Upper lobe of left lung (tissue), 6 donors: ENCODE measurements around the gene KIRREL3. TPM values are rescaled to one million over a fixed set of nuclear protein-coding genes. Genes with fewer than 3 reads are reported as not detected.

Experiments
- ATAC-seq, 2 donors: fragments of 200-7000 bp; cut with Tn5 transposase; one replicate each; pipeline ENCODE4 v1.9.1; 2022; ENCODE audit warnings: mild to moderate bottlenecking in 2 of 2, moderate library complexity in 2 of 2; ENCODE audit not compliant: low FRiP score in 2 of 2
- DNase-seq, 2 donors: peaks; one replicate each; pipeline ENCODE4 v3.0.0-alpha.2; 2019 to 2020
- H3K27ac ChIP-seq, 4 donors: fragments of 200-600 bp; sonication (generic); one replicate each; pipeline ENCODE4 v1.5.1; 2016 to 2019
- H3K27me3 ChIP-seq, 4 donors: fragments of 200-600 bp; sonication (generic); one replicate each; pipeline ENCODE4 v1.5.1; 2017 to 2019
- H3K36me3 ChIP-seq, 4 donors: fragments of 200-600 bp; sonication (generic); one replicate each; pipeline ENCODE4 v1.5.1; 2016 to 2019
- H3K4me1 ChIP-seq, 4 donors: fragments of 200-600 bp; sonication (generic); one replicate each; pipeline ENCODE4 v1.5.1; 2018 to 2019
- H3K4me3 ChIP-seq, 4 donors: fragments of 200-600 bp; sonication (generic); one replicate each; pipeline ENCODE4 v1.5.1; 2017 to 2019; ENCODE audit warnings: mild to moderate bottlenecking in 2 of 4, moderate library complexity in 1 of 4
- H3K9me3 ChIP-seq, 4 donors: fragments of 200-600 bp; sonication (generic); one replicate each; pipeline ENCODE4 v1.5.1; 2018 to 2019
- EP300 ChIP-seq, 4 donors: sonication (generic); formaldehyde crosslinking; IDR thresholded peaks; one replicate each; pipeline ENCODE4 v1.5.1; 2017; ENCODE audit warnings: antibody characterized with exemption in 4 of 4, control low read depth in 2 of 4
- POLR2A ChIP-seq, 4 donors: fragments of 450-650 bp; IDR thresholded peaks; one replicate each; pipeline ENCODE4 v1.5.1; 2016 to 2017; ENCODE audit warnings: antibody characterized with exemption in 4 of 4, mild to moderate bottlenecking in 2 of 4
- POLR2AphosphoS5 ChIP-seq, 2 donors: sonication (generic); formaldehyde crosslinking; IDR thresholded peaks; one replicate each; pipeline ENCODE4 v1.5.1; 2017; ENCODE audit warnings: antibody characterized with exemption in 2 of 2
- WGBS, 2 donors: methylation state at CpG; one replicate each; pipeline ENCODE4 v1.1.5; 2017 to 2018; 5-methylcytosine and 5-hydroxymethylcytosine counted together
- total RNA-seq, 6 donors: library from RNA; depleted of rRNA in 4 of 6; stranded (reverse); fragments of >200 nt in 4 of 6; gene quantifications; one replicate each; pipeline versions ENCODE4 v1.1.0 to v1.2.1, GENCODE V29; 2016 to 2021
- TF ChIP-seq, protein P1 (sequence below), 6 experiments: fragments of 450-650 bp in 4 of 6; fragments of 200-600 bp in 2 of 6; sonication (generic) in 2 of 6; IDR thresholded peaks; one replicate each; pipeline ENCODE4 v1.5.1; 2016 to 2019; ENCODE audit warnings: antibody characterized with exemption in 6 of 6
- donor health status: DM: no; HTN: no; CAD: no; lungs with moderate emphysema.
- donor health status: DM: no; HTN: yes; CAD: no; lungs with severe emphysema.

Gene KIRREL3
- under 1 TPM in 2 of 6 donors, not detected in 4; 0.22 to 0.24 TPM for total RNA-seq

DNA sequence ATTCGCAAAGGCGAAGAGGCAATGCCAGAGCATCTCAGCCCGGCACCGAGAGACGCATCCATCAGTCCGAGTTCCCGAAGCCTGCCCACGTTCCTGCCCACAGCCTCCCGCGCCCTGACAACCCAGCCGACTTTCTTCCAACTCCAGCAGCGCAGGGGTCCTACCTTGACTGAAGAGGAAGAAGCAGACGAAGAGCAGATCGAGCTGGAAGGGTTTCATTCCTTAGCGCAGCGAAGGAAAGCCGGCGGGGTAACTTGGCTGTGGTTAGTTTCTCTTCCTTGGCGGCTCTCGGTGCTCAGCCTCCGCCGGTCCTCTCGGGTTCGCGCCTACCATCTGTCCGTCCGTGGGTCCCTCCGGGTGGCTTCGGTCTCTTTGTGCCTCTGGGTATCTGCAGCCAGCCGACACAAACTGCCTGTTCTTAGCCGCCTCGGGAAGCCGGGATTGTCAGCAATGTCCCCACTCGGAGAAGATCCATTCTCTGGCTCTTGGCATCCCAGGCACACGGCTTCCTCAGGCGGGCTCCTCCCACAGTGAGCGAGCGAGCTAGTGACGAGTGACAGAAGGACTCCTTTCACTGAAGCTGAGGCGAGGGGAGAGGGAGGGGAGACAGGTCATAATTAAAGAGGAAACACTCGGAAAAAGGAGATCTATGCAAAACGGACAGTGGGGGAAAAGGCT, at the start of gene KIRREL3:
Gene KIRREL3 (minus strand): TSS at position 480 of the 678 bp plus-strand sequence.
- Histone ChIP-seq H3K36me3 (no peaks in the 10 kb centered on the region), H3K27me3 (peaks cover 0 to 17% (median 9%) of the 10 kb centered on the region in 4 donors), H3K4me1 (peaks cover 6 to 25% (median 8%) of the 10 kb centered on the region in 4 donors), H3K27ac (no peak within 1 kb of the TSS), H3K4me3 (peak within 1 kb of the TSS in 3 of 4 donors; percentile 16 to 41 (median 22)), H3K9me3 (no peaks in the 10 kb centered on the region)
- WGBS, 2 donors = 1 to 4% methylated on average over 37 to 42 of the region's 42 CpGs
- TF ChIP-seq EP300 (IDR thresholded peaks at IDR 0.05) (no peak), POLR2A (IDR thresholded peaks at IDR 0.05) (no peak), POLR2AphosphoS5 (IDR thresholded peaks at IDR 0.05) (no peak)
- TF ChIP-seq, protein P1, sequence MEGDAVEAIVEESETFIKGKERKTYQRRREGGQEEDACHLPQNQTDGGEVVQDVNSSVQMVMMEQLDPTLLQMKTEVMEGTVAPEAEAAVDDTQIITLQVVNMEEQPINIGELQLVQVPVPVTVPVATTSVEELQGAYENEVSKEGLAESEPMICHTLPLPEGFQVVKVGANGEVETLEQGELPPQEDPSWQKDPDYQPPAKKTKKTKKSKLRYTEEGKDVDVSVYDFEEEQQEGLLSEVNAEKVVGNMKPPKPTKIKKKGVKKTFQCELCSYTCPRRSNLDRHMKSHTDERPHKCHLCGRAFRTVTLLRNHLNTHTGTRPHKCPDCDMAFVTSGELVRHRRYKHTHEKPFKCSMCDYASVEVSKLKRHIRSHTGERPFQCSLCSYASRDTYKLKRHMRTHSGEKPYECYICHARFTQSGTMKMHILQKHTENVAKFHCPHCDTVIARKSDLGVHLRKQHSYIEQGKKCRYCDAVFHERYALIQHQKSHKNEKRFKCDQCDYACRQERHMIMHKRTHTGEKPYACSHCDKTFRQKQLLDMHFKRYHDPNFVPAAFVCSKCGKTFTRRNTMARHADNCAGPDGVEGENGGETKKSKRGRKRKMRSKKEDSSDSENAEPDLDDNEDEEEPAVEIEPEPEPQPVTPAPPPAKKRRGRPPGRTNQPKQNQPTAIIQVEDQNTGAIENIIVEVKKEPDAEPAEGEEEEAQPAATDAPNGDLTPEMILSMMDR (IDR thresholded peaks at IDR 0.05) = no peak
- DNase-seq (peak in 1 of 2 donors; percentile 32), ATAC-seq (peak in 1 of 2 donors; percentile 54)

- TF ChIP-seq, protein P1 (IDR thresholded peaks at IDR 0.05) = no peak
- TF ChIP-seq POLR2A (IDR thresholded peaks at IDR 0.05) = no peak
- no peak for TF ChIP-seq EP300 (IDR thresholded peaks at IDR 0.05)
- no peak for TF ChIP-seq POLR2AphosphoS5 (IDR thresholded peaks at IDR 0.05)
- H3K4me1 ChIP-seq = no peaks in the 10 kb centered on the region
- H3K27me3 ChIP-seq = no peaks in the 10 kb centered on the region
- ATAC-seq (no peak), DNase-seq (no peak)
- no peak overlapping the region for H3K4me3 ChIP-seq
- H3K36me3 ChIP-seq = no peaks in the 10 kb centered on the region
- H3K9me3 ChIP-seq = no peaks in the 10 kb centered on the region
- no peak overlapping the region for H3K27ac ChIP-seq
- 82 to 89% methylated on average over 1 of the region's 1 CpG for WGBS, 2 donors
Measured at GRCh38 chr11:127050186-127050585, 49.6 kb upstream of the KIRREL3 start.

- H3K27ac ChIP-seq = no peak overlapping the region
- no peak overlapping the region for H3K4me3 ChIP-seq
- no peaks in the 10 kb centered on the region for H3K27me3 ChIP-seq
- TF ChIP-seq POLR2A (IDR thresholded peaks at IDR 0.05) = no peak
- TF ChIP-seq POLR2AphosphoS5 (IDR thresholded peaks at IDR 0.05) = no peak
- TF ChIP-seq, protein P1 (IDR thresholded peaks at IDR 0.05) = no peak
- TF ChIP-seq EP300 (IDR thresholded peaks at IDR 0.05) = no peak
- WGBS, 2 donors = 83 to 89% methylated on average over 2 of the region's 2 CpGs
- H3K4me1 ChIP-seq = no peaks in the 10 kb centered on the region
- ATAC-seq (no peak), DNase-seq (peak in 1 of 2 donors; percentile 11)
- H3K9me3 ChIP-seq = no peaks in the 10 kb centered on the region
- H3K36me3 ChIP-seq = no peaks in the 10 kb centered on the region
Measured at GRCh38 chr11:127049486-127049885, 48.9 kb upstream of the KIRREL3 start.

- Histone ChIP-seq H3K27me3 (no peaks in the 10 kb centered on the region), H3K4me1 (no peaks in the 10 kb centered on the region), H3K4me3 (no peak overlapping the region), H3K9me3 (no peaks in the 10 kb centered on the region), H3K27ac (no peak overlapping the region), H3K36me3 (no peaks in the 10 kb centered on the region)
- no peak for DNase-seq
- no peak for TF ChIP-seq EP300 (IDR thresholded peaks at IDR 0.05)
- TF ChIP-seq POLR2A (IDR thresholded peaks at IDR 0.05) = no peak
- TF ChIP-seq, protein P1 (IDR thresholded peaks at IDR 0.05) = no peak
- no peak for TF ChIP-seq POLR2AphosphoS5 (IDR thresholded peaks at IDR 0.05)
- ATAC-seq = no peak
- 44 to 68% methylated on average over 1 of the region's 1 CpG for WGBS, 2 donors
Measured at GRCh38 chr11:127044535-127044934, 44.0 kb upstream of the KIRREL3 start.

- TF ChIP-seq, protein P1 (IDR thresholded peaks at IDR 0.05) = no peak
- no peak for TF ChIP-seq EP300 (IDR thresholded peaks at IDR 0.05)
- TF ChIP-seq POLR2AphosphoS5 (IDR thresholded peaks at IDR 0.05) = no peak
- no peak for TF ChIP-seq POLR2A (IDR thresholded peaks at IDR 0.05)
- H3K36me3 ChIP-seq = no peaks in the 10 kb centered on the region
- ATAC-seq (no peak), DNase-seq (no peak)
- H3K4me1 ChIP-seq = no peaks in the 10 kb centered on the region
- no peaks in the 10 kb centered on the region for H3K27me3 ChIP-seq
- H3K4me3 ChIP-seq = no peak overlapping the region
- WGBS, 2 donors = 83 to 93% methylated on average over 1 of the region's 1 CpG
- no peak overlapping the region for H3K27ac ChIP-seq
- no peaks in the 10 kb centered on the region for H3K9me3 ChIP-seq
Measured at GRCh38 chr11:127042445-127042844, 41.9 kb upstream of the KIRREL3 start.
